Esophagus squamous epithelium (tissue), 4 donors: ENCODE results near the gene SGIP1.

Experiments used
- CTCF ChIP-seq, 6 experiments: fragments of 450-650 bp in 4 of 6; fragments of 200-600 bp in 2 of 6; sonication (generic) in 2 of 6; IDR thresholded peaks; one replicate each; pipeline ENCODE4 v1.5.1; 2016 to 2019; ENCODE audit warnings: antibody characterized with exemption in 6 of 6, mild to moderate bottlenecking in 4 of 6, moderate library complexity in 4 of 6
- POLR2A ChIP-seq, 4 donors: fragments of 450-650 bp; IDR thresholded peaks; one replicate each; pipeline ENCODE4 v1.6.1; 2017; ENCODE audit warnings: antibody characterized with exemption in 4 of 4, mild to moderate bottlenecking in 4 of 4, moderate library complexity in 3 of 4

- TF ChIP-seq CTCF (IDR thresholded peaks at IDR 0.05) (no peak), POLR2A (IDR thresholded peaks at IDR 0.05) (no peak)
Measured at GRCh38 chr1:66752671-66753371, 218.9 kb downstream of the SGIP1 start.
